ENCODE results near the gene PARP1. TPM values are rescaled to one million over a fixed set of nuclear protein-coding genes. Genes with fewer than 3 reads are reported as not detected.

PARP1 gene
- total RNA-seq, 1 experiment from 2014 or later, result 127 TPM

DNA sequence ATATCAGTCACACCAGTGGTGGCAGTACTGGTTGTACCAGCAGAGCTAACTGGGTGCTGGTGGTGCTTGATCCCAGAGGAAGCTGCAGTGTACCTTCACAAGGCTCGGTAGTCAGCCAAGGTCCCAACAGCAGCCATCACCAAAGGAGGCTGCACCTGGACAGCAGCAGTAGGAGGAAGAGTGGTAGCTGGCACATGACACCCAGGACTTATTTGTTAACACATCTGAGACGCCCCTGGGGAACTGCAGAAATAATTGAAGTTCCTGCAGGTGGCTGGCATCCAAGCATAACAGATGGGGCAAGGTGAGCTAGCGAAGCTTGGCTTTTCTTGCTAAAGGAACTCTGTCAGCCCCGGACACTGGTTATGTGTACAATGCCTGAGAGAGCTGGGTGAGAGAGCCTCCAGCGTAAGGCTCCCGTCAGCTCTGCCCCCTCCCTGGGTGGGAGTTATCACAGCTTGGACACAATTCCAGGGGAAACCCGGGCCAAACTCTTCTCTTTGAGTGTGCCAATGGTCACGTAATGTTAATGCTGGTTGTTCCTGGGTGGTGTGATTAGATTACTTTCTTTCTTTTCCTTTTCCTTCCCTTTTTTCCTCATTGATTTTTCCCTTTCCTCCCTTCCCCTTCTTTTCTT, 29.1 kb upstream of the PARP1 start:
- H3K4me1 ChIP-seq (ENCODE audit: control insufficient read depth, insufficient read depth, low read length), result no peaks in the 10 kb centered on the region
- H3K36me3 ChIP-seq (ENCODE audit: control insufficient read depth, insufficient read depth, low read length), result no peaks in the 10 kb centered on the region; the same call in 1 of the 2 replicates
- no peak for DNase-seq (ENCODE audit: low read depth, low spot score)
- no peak; the same call in 1 of the 2 replicates for ATAC-seq
- peaks cover 8% of the 10 kb centered on the region for H3K27me3 ChIP-seq (ENCODE audit: control insufficient read depth, insufficient read depth, low read length)
- no peaks in the 10 kb centered on the region for H3K9me3 ChIP-seq (ENCODE audit: control insufficient read depth, insufficient read depth, low read depth, low read length)
- POLR2A ChIA-PET, result interaction anchor here (0.6 to 0.7 kb wide), 2 partner anchors 737 to 1358 kb away, joined by 3 to 4 read pairs; no protein-coding TSS in a partner anchor
- H3K4me3 ChIP-seq (ENCODE audit: low read depth in 2 of 2, low read length in 2 of 2), result no peak overlapping the region
- in situ Hi-C loops (cut with HindIII; ENCODE audit: low pct_unique_long_range_greater_than_20kb, low sequenced_read_pairs), result no loop called here
- no TSS peak for BruUV-seq (replicated peaks)
- no peak overlapping the region for H3K27ac ChIP-seq (ENCODE audit: low read length)
- TF ChIP-seq, protein P1, sequence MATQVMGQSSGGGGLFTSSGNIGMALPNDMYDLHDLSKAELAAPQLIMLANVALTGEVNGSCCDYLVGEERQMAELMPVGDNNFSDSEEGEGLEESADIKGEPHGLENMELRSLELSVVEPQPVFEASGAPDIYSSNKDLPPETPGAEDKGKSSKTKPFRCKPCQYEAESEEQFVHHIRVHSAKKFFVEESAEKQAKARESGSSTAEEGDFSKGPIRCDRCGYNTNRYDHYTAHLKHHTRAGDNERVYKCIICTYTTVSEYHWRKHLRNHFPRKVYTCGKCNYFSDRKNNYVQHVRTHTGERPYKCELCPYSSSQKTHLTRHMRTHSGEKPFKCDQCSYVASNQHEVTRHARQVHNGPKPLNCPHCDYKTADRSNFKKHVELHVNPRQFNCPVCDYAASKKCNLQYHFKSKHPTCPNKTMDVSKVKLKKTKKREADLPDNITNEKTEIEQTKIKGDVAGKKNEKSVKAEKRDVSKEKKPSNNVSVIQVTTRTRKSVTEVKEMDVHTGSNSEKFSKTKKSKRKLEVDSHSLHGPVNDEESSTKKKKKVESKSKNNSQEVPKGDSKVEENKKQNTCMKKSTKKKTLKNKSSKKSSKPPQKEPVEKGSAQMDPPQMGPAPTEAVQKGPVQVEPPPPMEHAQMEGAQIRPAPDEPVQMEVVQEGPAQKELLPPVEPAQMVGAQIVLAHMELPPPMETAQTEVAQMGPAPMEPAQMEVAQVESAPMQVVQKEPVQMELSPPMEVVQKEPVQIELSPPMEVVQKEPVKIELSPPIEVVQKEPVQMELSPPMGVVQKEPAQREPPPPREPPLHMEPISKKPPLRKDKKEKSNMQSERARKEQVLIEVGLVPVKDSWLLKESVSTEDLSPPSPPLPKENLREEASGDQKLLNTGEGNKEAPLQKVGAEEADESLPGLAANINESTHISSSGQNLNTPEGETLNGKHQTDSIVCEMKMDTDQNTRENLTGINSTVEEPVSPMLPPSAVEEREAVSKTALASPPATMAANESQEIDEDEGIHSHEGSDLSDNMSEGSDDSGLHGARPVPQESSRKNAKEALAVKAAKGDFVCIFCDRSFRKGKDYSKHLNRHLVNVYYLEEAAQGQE (IDR thresholded peaks at IDR 0.05; ENCODE audit: insufficient read depth in 1 of 2, low read depth in 2 of 2, low read length in 1 of 2), result no peak
- CTCF ChIA-PET, result interaction anchor here (0.7 kb wide), 1 partner anchor 109 kb away, joined by 5 read pairs; no protein-coding TSS in a partner anchor
- intact Hi-C loops (cut with micrococcal nuclease; ENCODE audit: unreplicated experiment), result no loop called here

DNA sequence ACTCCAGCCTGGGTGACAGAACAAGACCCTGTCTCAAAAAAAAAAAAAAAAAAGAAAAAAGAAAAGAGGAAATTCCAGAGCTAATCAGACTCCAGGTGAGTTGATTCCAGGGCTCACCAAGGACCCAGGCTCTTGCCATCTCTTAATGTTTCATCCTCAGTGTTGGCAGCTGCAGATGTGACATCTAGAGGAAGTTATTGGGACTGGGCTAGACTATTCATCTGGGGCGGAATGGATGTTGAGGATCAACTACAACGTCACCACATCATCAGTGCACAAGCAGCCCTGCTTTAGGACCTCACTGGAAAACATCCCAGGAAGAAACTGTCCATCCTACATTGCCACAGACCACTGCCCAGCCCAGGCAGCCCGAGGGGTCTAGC, 28.6 kb upstream of the PARP1 start:
- ATAC-seq, result no peak

More for the DNA sequence above, 28.6 kb upstream of the PARP1 start:
- H3K4me3 ChIP-seq (ENCODE audit: low read depth in 2 of 2, low read length in 2 of 2), result no peak overlapping the region
- peaks cover 8% of the 10 kb centered on the region for H3K27me3 ChIP-seq (ENCODE audit: control insufficient read depth, insufficient read depth, low read length)
- no peaks in the 10 kb centered on the region; the same call in 1 of the 2 replicates for H3K36me3 ChIP-seq (ENCODE audit: control insufficient read depth, insufficient read depth, low read length)
- no peak for DNase-seq (ENCODE audit: low read depth, low spot score)
- no TSS peak for BruUV-seq (replicated peaks)
- CTCF ChIA-PET, result interaction anchor here (0.6 kb wide), 1 partner anchor 24 kb away, joined by 5 read pairs; no protein-coding TSS in a partner anchor
- in situ Hi-C loops (cut with HindIII; ENCODE audit: low pct_unique_long_range_greater_than_20kb, low sequenced_read_pairs) (no loop called here), intact Hi-C loops (cut with micrococcal nuclease; ENCODE audit: unreplicated experiment) (no loop called here)
- H3K9me3 ChIP-seq (ENCODE audit: control insufficient read depth, insufficient read depth, low read depth, low read length), result no peaks in the 10 kb centered on the region
- TF ChIP-seq, protein P1 (IDR thresholded peaks at IDR 0.05; ENCODE audit: insufficient read depth in 1 of 2, low read depth in 2 of 2, low read length in 1 of 2), result no peak
- TF ChIP-seq, protein P2, sequence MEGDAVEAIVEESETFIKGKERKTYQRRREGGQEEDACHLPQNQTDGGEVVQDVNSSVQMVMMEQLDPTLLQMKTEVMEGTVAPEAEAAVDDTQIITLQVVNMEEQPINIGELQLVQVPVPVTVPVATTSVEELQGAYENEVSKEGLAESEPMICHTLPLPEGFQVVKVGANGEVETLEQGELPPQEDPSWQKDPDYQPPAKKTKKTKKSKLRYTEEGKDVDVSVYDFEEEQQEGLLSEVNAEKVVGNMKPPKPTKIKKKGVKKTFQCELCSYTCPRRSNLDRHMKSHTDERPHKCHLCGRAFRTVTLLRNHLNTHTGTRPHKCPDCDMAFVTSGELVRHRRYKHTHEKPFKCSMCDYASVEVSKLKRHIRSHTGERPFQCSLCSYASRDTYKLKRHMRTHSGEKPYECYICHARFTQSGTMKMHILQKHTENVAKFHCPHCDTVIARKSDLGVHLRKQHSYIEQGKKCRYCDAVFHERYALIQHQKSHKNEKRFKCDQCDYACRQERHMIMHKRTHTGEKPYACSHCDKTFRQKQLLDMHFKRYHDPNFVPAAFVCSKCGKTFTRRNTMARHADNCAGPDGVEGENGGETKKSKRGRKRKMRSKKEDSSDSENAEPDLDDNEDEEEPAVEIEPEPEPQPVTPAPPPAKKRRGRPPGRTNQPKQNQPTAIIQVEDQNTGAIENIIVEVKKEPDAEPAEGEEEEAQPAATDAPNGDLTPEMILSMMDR (IDR thresholded peaks at IDR 0.05), result no peak
- TF ChIP-seq TCF7L2 (IDR thresholded peaks at IDR 0.05; ENCODE audit: low read depth, low read length) (no peak), POLR2AphosphoS5 (IDR thresholded peaks at IDR 0.05; ENCODE audit: low read depth, low read length) (no peak), SIN3A (IDR thresholded peaks at IDR 0.05; ENCODE audit: borderline replicate concordance, insufficient read depth, low read depth, low read length) (no peak)
- no peaks in the 10 kb centered on the region for H3K4me1 ChIP-seq (ENCODE audit: control insufficient read depth, insufficient read depth, low read length)
- POLR2A ChIA-PET, result interaction anchor here (0.6 to 0.7 kb wide), 2 partner anchors 738 to 1358 kb away, joined by 3 to 4 read pairs; no protein-coding TSS in a partner anchor
- no peak overlapping the region for H3K27ac ChIP-seq (ENCODE audit: low read length)
